Neural crest cell (in vitro differentiated cells): ENCODE data around the gene ADAD1. TPM values are rescaled to one million over a fixed set of nuclear protein-coding genes. Genes with fewer than 3 reads are reported as not detected.

ENCODE experiments used
- DNase-seq: peaks from one replicate; pipeline ENCODE4 v3.0.0; 2021; ENCODE audit warnings: low read depth, mixed read lengths, low spot score
- H3K27ac Mint-ChIP-seq: one replicate; pipeline ENCODE4 v1.8.0; 2021; ENCODE audit warnings: mild to moderate bottlenecking, mixed read lengths; ENCODE audit not compliant: unreplicated experiment
- H3K27me3 Mint-ChIP-seq: 2 replicates; pipeline ENCODE4 v1.8.0; 2021; ENCODE audit warnings: low read depth, mild to moderate bottlenecking, mixed read lengths
- H3K36me3 Mint-ChIP-seq: 2 replicates; pipeline ENCODE4 v1.8.0; 2021; ENCODE audit warnings: low read depth, mild to moderate bottlenecking, mixed read lengths
- H3K4me1 Mint-ChIP-seq: 2 replicates; pipeline ENCODE4 v1.8.0; 2021; ENCODE audit warnings: mixed read lengths
- H3K4me3 Mint-ChIP-seq: one replicate; pipeline ENCODE4 v1.8.0; 2021; ENCODE audit warnings: mild to moderate bottlenecking, mixed read lengths
- H3K9me3 Mint-ChIP-seq: 2 replicates; pipeline ENCODE4 v1.8.0; 2021; ENCODE audit warnings: mixed read lengths
- CTCF ChIP-seq: fragments of 200-600 bp; sonication (generic); conservative IDR thresholded peaks from 2 replicates; pipeline ENCODE4 v1.5.0; 2021; ENCODE audit warnings: antibody characterized with exemption, mild to moderate bottlenecking
- total RNA-seq: library from RNA; stranded (reverse); gene quantifications from 2 replicates; pipeline ENCODE4 v1.2.1, GENCODE V29; 2021

ADAD1 gene
- total RNA-seq, 1 donor from 2014 or later, result not detected

- Mint-ChIP-seq H3K36me3 (no peaks in the 10 kb centered on the region), H3K4me3 (no peak overlapping the region), H3K9me3 (no peaks in the 10 kb centered on the region), H3K27ac (no peak overlapping the region), H3K4me1 (no peaks in the 10 kb centered on the region), H3K27me3 (no peaks in the 10 kb centered on the region)
- DNase-seq, result no peak
- TF ChIP-seq CTCF, result no peak
Observed at GRCh38 chr4:122377352-122377751, 1.5 kb upstream of the ADAD1 start.

- H3K27ac Mint-ChIP-seq, result no peak overlapping the region
- no peaks in the 10 kb centered on the region for H3K36me3 Mint-ChIP-seq
- no peak for TF ChIP-seq CTCF
- no peaks in the 10 kb centered on the region for H3K9me3 Mint-ChIP-seq
- H3K4me1 Mint-ChIP-seq, result no peaks in the 10 kb centered on the region
- H3K4me3 Mint-ChIP-seq, result no peak overlapping the region
- no peak for DNase-seq
- H3K27me3 Mint-ChIP-seq, result no peaks in the 10 kb centered on the region
Observed at GRCh38 chr4:122379239-122379638, 428 bp downstream of the ADAD1 start.

- Mint-ChIP-seq H3K9me3 (peaks cover 4% of the 10 kb centered on the region), H3K27ac (no peak overlapping the region), H3K27me3 (no peaks in the 10 kb centered on the region)
Observed at GRCh38 chr4:122383341-122383740, 4.5 kb downstream of the ADAD1 start.

GRCh38 chr4:122384245-122384644 lies 5.4 kb downstream of the ADAD1 start:
- no peak for TF ChIP-seq CTCF
- H3K27ac Mint-ChIP-seq, result no peak overlapping the region
- no peaks in the 10 kb centered on the region for H3K27me3 Mint-ChIP-seq
- H3K9me3 Mint-ChIP-seq, result peaks cover 10% of the 10 kb centered on the region
- H3K4me3 Mint-ChIP-seq, result no peak overlapping the region
- H3K36me3 Mint-ChIP-seq, result peaks cover 6% of the 10 kb centered on the region
- DNase-seq, result no peak
- H3K4me1 Mint-ChIP-seq, result no peaks in the 10 kb centered on the region

More at GRCh38 chr4:122383341-122383740, 4.5 kb downstream of the ADAD1 start:
- TF ChIP-seq CTCF, result no peak
- Mint-ChIP-seq H3K4me3 (no peak overlapping the region), H3K36me3 (no peaks in the 10 kb centered on the region), H3K4me1 (no peaks in the 10 kb centered on the region)
- no peak for DNase-seq

- no peaks in the 10 kb centered on the region for H3K4me1 Mint-ChIP-seq
Observed at GRCh38 chr4:122393276-122393675, 14.5 kb downstream of the ADAD1 start.

More at GRCh38 chr4:122393276-122393675, 14.5 kb downstream of the ADAD1 start:
- Mint-ChIP-seq H3K36me3 (peaks cover 6% of the 10 kb centered on the region), H3K27ac (no peak overlapping the region), H3K9me3 (peaks cover 9% of the 10 kb centered on the region), H3K4me3 (no peak overlapping the region), H3K27me3 (no peaks in the 10 kb centered on the region)
- no peak for TF ChIP-seq CTCF
- no peak for DNase-seq
